Calu3 (cell line): ENCODE measurements around the gene KLHL29. TPM values are rescaled to one million over a fixed set of nuclear protein-coding genes. Genes with fewer than 3 reads are reported as not detected.

Experiments used
- BruUV-seq: library from RNA; stranded (reverse); fragments of 400-500 nt; replicated peaks from 2 replicates; lab custom pipeline; 2021; lab: Mats Ljungman, UMichigan
- CTCF ChIA-PET: fragments of 300-600 bp; sonication (Branson Sonifier 250); formaldehyde crosslinking; loops from one replicate; lab custom pipeline; 2022; ENCODE audit warnings: antibody characterized with exemption; lab: Charles Lee
- DNase-seq: peaks from one replicate; pipeline ENCODE4 v3.0.0; 2022
- H3K27ac Mint-ChIP-seq: one replicate; pipeline ENCODE4 v1.8.0; 2022; ENCODE audit warnings: mixed read lengths; ENCODE audit not compliant: unreplicated experiment
- H3K27me3 Mint-ChIP-seq: one replicate; pipeline ENCODE4 v1.8.0; 2022; ENCODE audit warnings: mixed read lengths; ENCODE audit not compliant: unreplicated experiment
- H3K36me3 Mint-ChIP-seq: one replicate; pipeline ENCODE4 v1.8.0; 2022; ENCODE audit warnings: mild to moderate bottlenecking, moderate library complexity, mixed read lengths; ENCODE audit not compliant: insufficient read depth, unreplicated experiment
- H3K4me1 Mint-ChIP-seq: one replicate; pipeline ENCODE4 v1.8.0; 2022; ENCODE audit warnings: mild to moderate bottlenecking, low read depth, mixed read lengths; ENCODE audit not compliant: unreplicated experiment
- H3K4me3 Mint-ChIP-seq: one replicate; pipeline ENCODE4 v1.8.0; 2022; ENCODE audit warnings: mild to moderate bottlenecking, low read depth, moderate library complexity, mixed read lengths; ENCODE audit not compliant: unreplicated experiment
- H3K9me3 Mint-ChIP-seq: one replicate; pipeline ENCODE4 v1.8.0; 2022; ENCODE audit warnings: low read depth, mixed read lengths; ENCODE audit not compliant: unreplicated experiment
- intact Hi-C: fragments of 100-400 bp; cut with micrococcal nuclease; formaldehyde crosslinking; loops from one replicate; pipeline ENCODE4 v1.10.0; 2022; ENCODE audit not compliant: unreplicated experiment
- total RNA-seq: library from RNA; stranded (reverse); gene quantifications from 2 replicates; pipeline ENCODE4 v1.2.3, GENCODE V29; 2022
- TF ChIP-seq, protein P1 (sequence below): fragments of 200-600 bp; IDR thresholded peaks from one replicate; pipeline ENCODE4 v1.8.0; 2022; ENCODE audit warnings: antibody characterized with exemption; ENCODE audit not compliant: unreplicated experiment

Gene KLHL29
- total RNA-seq, 1 experiment from 2014 or later: 11.9 TPM

DNA sequence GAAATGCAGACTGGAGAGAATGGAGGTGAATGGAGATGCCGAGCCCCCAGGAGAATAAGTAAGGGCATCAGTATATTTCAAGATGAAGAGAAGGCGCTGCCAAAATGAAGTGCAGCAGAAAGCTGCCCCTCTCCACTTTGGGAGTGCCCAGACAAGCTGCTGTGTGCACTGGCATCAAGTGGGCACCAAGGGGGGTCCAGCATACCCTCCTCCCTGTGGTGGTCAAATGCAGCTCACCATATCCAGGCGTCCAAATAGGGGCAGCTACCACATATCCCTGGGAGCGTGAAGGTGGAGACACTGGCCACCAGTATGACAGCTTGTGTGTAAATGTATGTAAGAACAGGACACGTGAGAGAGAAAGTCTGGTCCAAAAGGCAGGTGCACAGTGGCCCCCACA lies 236.6 kb downstream of the KLHL29 start:
- Mint-ChIP-seq H3K27ac (no peak overlapping the region), H3K4me1 (no peaks in the 10 kb centered on the region), H3K9me3 (peaks cover 4% of the 10 kb centered on the region), H3K4me3 (no peak overlapping the region), H3K36me3 (no peaks in the 10 kb centered on the region), H3K27me3 (no peaks in the 10 kb centered on the region)
- intact Hi-C loops: no loop called here
- DNase-seq: no peak
- CTCF ChIA-PET: interaction anchor here (0.6 kb wide), 1 partner anchor 731 kb away, joined by 5 read pairs; no protein-coding TSS in a partner anchor
- BruUV-seq: no TSS peak
- TF ChIP-seq, protein P1, sequence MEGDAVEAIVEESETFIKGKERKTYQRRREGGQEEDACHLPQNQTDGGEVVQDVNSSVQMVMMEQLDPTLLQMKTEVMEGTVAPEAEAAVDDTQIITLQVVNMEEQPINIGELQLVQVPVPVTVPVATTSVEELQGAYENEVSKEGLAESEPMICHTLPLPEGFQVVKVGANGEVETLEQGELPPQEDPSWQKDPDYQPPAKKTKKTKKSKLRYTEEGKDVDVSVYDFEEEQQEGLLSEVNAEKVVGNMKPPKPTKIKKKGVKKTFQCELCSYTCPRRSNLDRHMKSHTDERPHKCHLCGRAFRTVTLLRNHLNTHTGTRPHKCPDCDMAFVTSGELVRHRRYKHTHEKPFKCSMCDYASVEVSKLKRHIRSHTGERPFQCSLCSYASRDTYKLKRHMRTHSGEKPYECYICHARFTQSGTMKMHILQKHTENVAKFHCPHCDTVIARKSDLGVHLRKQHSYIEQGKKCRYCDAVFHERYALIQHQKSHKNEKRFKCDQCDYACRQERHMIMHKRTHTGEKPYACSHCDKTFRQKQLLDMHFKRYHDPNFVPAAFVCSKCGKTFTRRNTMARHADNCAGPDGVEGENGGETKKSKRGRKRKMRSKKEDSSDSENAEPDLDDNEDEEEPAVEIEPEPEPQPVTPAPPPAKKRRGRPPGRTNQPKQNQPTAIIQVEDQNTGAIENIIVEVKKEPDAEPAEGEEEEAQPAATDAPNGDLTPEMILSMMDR: no peak

GRCh38 chr2:23622466-23622865 lies 237.5 kb downstream of the KLHL29 start:
- intact Hi-C loops: no loop called here
- Mint-ChIP-seq H3K27ac (no peak overlapping the region), H3K36me3 (no peaks in the 10 kb centered on the region), H3K4me1 (no peaks in the 10 kb centered on the region), H3K27me3 (no peaks in the 10 kb centered on the region), H3K4me3 (no peak overlapping the region), H3K9me3 (peaks cover 4% of the 10 kb centered on the region)
- DNase-seq: no peak
- CTCF ChIA-PET: no interaction called here
- TF ChIP-seq, protein P1: no peak
- BruUV-seq: no TSS peak

- TF ChIP-seq, protein P1: no peak
- Mint-ChIP-seq H3K27ac (no peak overlapping the region), H3K27me3 (no peaks in the 10 kb centered on the region), H3K36me3 (no peaks in the 10 kb centered on the region), H3K4me3 (no peak overlapping the region), H3K4me1 (no peaks in the 10 kb centered on the region), H3K9me3 (peaks cover 4% of the 10 kb centered on the region)
- no peak for DNase-seq
- BruUV-seq: no TSS peak
- intact Hi-C loops: no loop called here
- CTCF ChIA-PET: interaction anchor here (1.1 kb wide), 1 partner anchor 23 kb away, joined by 3 read pairs; no protein-coding TSS in a partner anchor
Measured at GRCh38 chr2:23622966-23623675, 238.1 kb downstream of the KLHL29 start.

DNA sequence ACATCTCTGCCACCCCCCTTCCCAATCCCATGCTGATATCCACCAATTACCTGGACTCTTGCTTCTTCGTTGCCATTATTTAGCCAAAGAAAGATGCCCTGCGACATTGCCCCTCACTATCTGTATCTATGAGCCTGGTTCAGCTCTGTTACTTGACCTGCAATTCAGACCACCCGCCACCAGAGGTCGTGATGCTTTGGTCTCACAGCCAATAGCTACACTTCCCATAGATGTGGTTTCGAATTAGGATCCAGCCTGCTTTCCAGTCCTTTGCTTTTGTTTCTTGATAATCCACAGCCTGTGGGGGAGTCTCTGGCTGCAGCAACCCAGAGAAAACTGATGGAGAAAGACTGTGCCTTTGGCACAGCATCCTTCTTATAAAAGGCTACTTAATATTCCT lies 239.4 kb downstream of the KLHL29 start:
- intact Hi-C loops: no loop called here
- peak; percentile 19 for DNase-seq
- Mint-ChIP-seq H3K36me3 (no peaks in the 10 kb centered on the region), H3K4me3 (no peak overlapping the region), H3K4me1 (no peaks in the 10 kb centered on the region), H3K9me3 (peaks cover 4% of the 10 kb centered on the region), H3K27ac (no peak overlapping the region), H3K27me3 (no peaks in the 10 kb centered on the region)
- CTCF ChIA-PET: interaction anchor here (1.1 kb wide), 1 partner anchor 21 kb away, joined by 3 read pairs; no protein-coding TSS in a partner anchor
- TF ChIP-seq, protein P1: no peak
- no TSS peak for BruUV-seq
